Stimulated activated CD4-positive, alpha-beta T cell treated with anti-CD3 and anti-CD28 coated beads, TNF-alpha, amount 100 ng/mL, for 24 hours (primary cell): ENCODE data around the gene SORL1.
A peak's percentile ranks its signal among the peaks of the same experiment; 100 is the strongest.

ENCODE experiments used
- DNase-seq, 3 experiments: peaks; one replicate each; pipeline ENCODE4 v3.0.0-alpha.2; 2020; ENCODE audit warnings: low read depth in 3 of 3

The SORL1 gene

GRCh38 chr11:121426476-121427399 lies 25.4 kb upstream of the SORL1 start:
- peak in 2 of 3 experiments; percentile 28 to 59 for DNase-seq

DNA sequence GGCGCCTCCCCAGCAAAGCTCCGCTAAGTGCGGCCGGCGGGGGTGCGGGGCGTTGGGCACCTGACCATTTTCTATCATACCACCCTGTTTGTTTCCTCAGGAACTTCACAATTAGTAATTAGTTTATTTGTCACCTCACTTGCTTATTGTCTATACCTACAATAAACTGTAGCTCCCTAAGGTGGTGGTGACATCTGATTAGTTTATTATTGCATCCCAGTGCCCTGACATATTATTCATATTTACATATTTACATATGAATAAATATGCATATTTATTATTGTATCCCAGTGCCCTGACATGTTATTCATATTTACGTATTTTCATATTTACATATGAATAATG lies 24.7 kb upstream of the SORL1 start:
- no peak for DNase-seq

DNA sequence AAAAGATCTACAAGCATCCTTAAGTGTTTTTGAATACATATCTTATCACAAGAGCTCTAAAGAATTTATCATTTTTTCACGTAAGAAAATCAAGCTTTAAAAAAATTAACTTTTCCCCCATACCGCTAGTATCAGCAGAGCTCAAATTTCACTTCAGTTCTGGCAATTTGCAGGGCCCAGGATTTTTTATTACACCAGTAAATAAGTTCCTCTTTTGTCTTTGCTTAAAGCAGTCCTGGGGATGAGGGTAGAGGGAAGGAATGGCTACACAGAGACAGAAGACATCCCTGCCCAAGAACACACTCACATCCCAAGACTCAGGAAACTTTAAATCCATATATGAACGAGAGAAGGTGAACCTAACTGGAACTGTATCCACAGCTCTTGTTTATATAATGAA lies 22.6 kb upstream of the SORL1 start:
- no peak for DNase-seq

GRCh38 chr11:121431820-121432526 lies 20.1 kb upstream of the SORL1 start:
- DNase-seq = no peak

GRCh38 chr11:121435132-121435531 lies 17.0 kb upstream of the SORL1 start:
- no peak for DNase-seq

DNA sequence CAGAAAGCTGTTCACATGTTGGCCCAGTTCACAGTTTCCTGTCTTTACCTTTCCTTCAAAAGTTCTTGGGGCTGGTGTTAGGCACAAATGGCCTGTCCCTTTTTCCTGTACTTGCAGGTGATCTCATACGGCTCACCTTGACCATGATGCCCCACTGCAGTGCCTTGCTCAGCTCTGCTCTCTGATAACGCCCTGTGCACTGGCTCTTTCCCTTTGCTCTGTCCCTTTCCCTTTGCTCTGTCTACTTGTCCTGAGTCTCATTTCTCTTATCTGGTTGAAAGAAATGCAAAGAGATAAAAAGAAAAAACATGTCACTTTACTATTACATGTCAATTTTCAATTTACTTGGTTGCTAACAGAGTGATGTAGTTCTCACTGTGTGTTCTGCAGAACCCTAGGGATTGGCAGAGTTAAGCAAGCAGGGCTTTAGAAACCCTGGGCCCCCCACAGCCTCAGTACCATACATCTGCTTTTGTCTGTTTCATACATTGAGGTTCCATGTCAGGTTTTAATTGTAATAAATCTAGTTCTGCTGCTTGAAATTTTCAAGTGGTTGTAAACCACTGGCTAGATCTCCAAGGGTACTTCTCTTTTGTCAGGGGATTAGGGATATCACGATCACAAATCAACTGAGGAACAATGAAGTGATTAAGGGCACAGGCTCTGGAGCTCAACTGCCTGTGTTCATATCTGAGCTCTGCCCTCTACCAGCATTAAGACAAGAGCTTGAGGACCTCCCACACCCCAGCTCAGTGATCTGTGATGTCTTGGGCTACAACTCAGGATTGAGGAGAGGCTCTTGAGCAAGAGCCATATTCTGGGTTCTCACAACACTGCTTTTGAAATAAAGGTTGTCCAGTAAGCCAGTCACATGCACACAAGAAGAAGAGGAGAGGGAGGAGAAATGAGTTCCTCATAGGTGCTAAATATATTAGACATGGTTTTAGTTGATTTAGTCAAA lies 16.3 kb upstream of the SORL1 start:
- DNase-seq = no peak

DNA sequence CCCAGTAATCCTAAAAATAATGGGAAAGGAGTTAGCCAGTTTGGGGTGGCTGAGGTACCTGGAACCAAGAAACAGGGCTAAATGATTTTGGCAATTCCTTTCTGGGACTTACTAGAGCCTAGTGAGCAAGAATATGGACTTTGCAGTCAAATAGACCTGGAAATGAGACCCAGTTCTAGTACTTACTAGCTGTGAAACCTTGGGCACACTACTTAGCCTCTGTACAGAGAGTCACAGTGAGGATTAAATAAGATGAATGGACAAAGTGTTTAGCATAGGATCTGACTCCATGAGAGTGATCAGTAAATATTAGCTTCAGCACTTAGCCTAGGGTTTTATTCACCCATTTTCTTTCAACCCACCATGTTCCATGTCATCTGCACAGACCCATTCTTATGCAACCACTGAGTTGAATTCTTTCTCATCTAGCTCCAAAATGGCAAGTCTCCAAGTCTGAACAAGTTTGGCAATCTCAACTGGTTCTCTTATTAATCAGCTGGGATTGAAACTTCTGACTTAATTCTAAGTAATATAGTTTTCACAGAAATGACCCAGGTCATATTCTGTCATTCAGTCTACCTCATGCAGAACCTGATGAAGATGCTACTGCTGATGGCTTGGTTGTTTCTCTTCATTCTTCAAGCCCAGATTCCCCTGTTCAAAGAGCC lies 15.0 kb upstream of the SORL1 start:
- no peak for DNase-seq

DNA sequence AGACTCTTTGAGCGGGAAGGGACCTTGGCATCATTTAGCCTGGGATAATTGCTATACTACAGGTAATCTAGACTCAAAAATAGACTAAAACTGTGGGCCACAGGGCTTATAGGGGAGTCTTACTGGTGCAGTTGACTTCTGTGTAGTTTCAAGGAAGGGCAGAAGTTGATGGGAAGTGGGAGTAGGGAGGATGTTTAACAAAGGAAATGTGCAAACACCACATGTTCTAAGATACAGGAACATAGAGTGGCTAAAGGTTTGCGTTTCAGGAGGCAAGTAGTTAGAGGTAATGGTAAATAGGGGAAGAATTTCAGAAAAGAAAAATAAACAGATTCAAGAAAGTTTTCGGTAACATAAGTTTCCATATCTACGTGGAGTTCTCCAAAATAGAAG lies 14.4 kb upstream of the SORL1 start:
- no peak for DNase-seq

- DNase-seq = no peak
Measured at GRCh38 chr11:121439337-121439736, 12.8 kb upstream of the SORL1 start.

- no peak for DNase-seq
Measured at GRCh38 chr11:121439759-121440158, 12.4 kb upstream of the SORL1 start.

DNA sequence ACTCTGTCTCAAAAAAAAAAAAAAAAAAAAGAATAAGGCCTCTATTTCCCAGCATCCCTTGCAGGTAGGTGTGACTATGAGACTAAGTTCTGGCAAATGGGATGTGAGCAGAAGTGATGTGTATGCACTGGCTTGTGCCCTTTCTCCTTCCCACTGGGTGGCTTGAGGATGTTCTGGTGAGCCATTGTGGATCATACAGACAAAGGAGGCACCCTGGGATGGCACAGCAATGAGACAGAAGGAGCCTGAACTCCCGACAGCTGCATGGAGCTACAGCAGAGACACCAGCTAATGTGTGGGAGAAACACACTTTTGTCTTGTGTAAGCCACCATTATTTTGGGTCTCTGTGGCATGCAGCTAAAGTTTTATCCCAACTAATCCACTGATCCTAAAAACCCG lies 10.6 kb upstream of the SORL1 start:
- no peak for DNase-seq

DNA sequence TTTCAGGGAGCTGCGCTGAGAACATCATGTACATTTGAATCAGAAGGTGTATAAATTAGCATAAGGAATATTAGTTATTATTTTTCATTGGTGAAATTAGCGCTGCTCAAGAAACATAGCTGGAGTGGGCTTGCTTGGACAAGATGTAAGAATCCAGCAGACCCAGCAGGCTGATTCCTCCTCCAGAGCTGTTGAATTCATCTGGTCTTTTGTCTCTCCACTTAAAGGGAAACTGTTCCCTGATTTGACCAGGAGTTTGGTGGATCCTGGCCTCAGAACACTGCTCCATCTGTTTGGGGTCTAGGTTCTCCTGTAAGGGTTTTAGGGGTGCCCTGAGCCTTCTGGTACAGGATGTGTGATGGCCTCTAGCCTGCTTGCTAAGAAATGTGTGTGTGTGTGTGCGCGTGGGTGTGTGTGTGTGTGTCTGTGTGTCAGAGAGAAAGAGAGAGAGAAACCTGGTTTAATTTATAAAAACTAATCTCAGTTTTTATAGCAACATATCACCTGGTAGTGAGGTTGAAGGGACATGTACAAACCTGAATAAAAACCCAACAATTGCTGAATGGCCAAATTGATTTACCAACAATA lies 8.3 kb upstream of the SORL1 start:
- no peak for DNase-seq

DNA sequence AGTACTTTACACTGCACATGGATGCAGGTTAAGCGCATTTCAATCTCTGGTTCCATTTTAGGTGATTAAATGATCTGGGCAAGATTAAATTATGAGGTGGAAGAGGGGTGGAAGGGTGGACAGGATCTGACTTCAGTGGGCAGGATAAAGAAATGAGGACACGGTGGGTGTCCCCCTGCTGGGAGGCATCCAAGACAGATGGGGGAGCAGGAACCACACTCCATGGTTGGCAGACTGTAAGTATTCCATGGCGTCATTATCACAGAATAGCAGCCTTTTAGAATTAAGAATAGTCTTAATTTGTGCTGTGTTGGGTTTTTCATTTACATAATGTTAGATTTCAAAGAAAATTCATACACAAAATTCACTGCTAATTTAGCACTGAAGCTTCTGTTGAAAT lies 7.6 kb upstream of the SORL1 start:
- DNase-seq = no peak

DNA sequence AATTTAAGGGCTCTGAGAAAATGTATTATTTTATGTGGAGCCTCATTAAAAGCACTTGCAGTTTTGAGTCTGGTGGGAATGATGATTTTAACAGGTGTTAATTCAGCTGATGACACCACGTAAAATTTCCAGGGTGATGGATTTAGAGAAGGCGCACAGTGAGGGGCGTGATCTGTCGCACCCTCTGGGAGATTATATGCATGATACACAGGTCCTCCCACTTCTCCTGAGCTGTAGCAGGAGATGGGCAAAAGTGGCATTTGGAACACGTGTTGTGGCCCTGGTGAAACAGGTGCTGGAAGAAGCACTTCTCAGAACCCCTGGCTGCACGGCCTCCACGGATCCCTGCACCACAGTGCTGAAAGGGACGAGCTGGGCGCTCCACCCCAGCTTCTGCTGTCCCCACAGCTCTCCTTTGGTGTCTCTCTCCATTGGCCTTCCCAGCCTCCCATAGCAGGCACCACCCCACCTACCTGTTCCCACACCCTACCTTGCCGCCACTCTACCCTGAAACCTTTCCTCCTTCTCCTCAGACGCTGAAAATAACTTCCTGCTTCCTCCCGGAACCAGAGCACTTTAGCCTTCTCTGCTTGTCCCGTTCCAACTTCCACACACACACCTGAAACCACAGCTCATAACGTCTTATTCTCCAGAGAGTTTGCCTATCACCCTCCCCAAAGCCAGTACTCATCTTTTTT lies 6.9 kb upstream of the SORL1 start:
- DNase-seq = no peak

GRCh38 chr11:121446752-121447156 lies 5.4 kb upstream of the SORL1 start:
- DNase-seq = no peak

DNA sequence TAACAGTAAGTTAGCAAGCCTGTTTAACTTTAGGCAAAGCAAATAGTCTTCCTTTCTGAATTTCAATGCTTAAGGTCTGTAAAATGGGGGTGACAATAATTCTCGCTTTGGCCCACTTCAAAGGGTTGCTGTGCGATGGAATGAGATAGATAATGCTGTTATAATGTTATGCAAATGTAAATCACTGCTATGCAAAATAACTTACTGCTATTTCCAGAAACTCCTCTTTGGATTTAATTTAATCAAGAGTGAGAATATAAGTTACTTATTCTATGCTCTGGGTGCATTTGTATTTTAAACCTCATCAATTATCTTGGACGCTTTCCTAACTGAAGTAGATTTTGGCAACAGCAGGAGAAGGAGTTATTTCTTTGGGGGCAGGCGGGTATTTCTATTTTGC lies 4.1 kb upstream of the SORL1 start:
- no peak for DNase-seq

DNA sequence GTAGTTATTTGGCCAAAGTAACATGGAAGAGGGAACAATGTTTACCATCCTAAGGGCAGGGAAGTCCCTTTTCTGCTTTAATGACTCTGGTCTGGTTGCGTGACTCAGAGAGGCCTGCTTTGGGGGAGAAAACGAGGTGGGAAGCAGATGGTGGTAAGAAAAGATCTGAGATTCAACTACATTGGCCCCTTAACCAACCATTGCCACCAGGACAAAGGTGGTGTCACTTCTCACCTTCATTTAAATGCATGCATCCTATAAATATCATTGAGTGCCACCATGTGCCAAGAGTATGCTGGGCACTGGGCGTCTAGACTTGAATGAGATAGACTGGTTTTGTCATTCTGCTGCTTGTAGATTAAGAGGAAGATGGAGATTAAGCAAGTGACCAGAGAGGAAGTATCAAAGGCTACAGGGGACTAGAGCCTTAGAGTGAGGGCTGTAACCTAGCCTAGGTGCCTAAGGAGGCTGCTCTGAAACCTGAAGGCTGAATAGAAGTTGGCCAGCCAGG lies 3.6 kb upstream of the SORL1 start:
- DNase-seq = no peak

DNA sequence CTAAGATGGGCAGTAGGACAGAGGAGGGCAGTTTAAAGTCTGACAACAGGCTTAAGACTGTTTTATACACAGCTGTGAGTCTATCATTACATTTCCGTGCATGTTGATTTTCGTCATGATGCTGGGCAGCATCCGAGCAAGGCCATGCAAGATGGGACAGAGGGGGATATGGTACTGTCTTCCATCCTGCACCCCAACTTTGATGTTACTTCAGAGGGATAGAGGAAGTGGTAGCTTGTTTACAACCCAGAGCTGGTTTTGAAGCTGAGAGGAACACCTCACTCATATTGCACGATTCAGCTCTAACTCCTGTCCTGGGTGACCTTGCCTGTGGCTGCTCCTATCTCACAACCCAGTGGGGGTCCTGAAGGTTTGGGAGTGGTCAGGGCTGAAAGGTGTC lies 3.0 kb upstream of the SORL1 start:
- DNase-seq = no peak

- DNase-seq = no peak
Measured at GRCh38 chr11:121449626-121450025, 2.5 kb upstream of the SORL1 start.

DNA sequence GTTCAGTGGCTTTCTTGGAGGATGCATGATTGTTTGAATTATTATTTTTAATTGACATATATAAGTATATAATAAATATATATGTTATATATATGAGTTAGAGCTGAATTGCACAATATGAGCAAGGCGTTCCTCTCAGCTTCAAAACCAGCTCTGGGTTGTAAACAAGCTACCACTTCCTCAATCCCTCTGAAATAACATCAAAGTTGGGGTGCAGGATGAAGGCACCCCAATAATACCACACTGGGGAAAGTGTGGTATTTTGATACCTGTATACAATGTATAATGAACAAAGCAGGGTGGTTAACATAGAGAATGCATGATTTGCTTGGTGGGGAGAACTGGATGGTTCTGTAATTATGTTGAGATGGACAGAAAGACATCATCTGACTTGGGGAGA lies 1.7 kb upstream of the SORL1 start:
- DNase-seq = no peak
